ENCODE results near the gene DGLUCY.
"Not testable (repeated sequence)": the region's sequence is repeated elsewhere in the genome, so short reads cannot be mapped to it uniquely, and the experiment has no call there.

DGLUCY gene

DNA sequence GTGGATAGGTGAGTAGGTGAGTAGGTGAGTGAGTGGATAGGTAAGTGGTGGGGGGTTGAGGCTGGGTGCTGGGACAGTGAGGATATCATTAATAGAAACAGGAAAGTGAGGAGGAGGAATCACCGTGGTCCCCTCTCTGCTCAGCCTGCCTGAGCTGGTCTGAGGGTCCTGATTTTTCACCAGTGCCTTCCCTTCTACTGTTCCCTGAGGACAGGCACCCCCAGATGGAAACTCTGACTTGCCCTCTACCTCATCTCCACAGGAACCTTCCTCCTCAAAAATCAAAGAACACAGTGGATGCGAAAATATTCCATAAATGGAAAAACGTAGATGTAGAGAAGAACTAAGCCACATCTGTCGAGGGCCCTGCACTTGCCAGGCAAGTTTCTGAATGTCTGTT lies 128.8 kb downstream of the DGLUCY start:
- DNase-seq: no peak

DNA sequence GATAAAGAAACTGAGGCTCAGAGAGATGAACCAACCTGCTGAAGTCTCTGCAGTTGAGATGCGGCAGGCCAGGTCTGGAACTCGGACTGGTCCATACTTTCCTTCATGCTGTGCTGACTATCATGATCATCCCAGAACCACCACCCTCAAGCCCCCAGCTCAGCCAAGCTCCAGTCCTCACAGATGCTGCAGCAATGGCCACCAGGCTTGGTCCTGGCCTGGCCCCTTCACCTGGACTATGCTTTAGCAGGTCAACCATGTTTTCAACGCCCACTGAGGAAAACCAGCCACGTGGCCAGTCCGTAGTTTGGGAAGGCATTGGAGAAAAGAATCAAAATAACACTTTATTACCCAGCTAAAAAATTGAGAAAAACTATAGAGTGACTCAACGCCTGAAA lies 129.2 kb downstream of the DGLUCY start:
- DNase-seq: no peak

DNA sequence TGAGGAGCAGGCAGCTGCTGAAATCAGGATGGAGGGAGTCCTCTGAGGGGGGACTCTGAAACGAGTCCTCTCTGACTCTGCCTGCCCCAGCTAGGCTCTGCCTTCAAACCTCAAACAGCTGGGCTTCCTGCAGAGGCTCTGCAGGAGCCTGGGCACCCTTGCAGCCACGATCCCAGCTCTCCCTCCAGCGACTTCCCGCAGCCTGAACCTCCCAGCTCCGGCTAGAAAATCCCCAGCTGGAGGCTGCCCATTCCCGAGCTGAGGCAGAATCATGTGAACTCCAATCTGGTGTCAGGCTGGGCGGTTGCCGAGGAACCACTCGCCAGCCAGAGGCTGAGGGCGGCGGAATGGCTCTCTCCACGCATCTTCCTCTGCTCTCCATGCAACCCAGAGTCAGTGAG lies 130.6 kb downstream of the DGLUCY start, which contains the start of gene GPR68:
TSS of gene GPR68 (minus strand) at position 204 of the 401 bp plus-strand sequence. CDS start 9,654 bp downstream, outside the sequence.
- peak; percentile 62 for DNase-seq

DNA sequence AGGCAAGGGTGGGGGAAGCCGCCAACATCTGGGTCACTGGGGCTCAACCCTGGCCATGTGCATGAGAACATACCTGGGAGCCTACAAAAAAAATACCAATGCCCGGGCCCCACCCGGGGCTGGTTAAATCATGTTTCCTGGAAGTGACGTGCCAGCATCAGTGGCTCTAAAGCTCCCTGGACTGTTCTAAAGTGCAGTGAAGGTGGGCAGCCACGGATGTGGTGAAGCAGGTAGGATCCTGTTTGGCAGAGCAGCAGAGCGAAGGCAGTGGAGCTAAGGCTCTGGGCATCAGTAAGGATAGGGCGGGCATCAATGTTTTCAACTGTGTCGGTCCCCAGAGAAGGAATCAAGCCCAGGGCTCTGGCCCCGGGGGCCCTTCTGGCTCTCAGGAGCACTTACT lies 131.2 kb downstream of the DGLUCY start:
- no peak for DNase-seq

DNA sequence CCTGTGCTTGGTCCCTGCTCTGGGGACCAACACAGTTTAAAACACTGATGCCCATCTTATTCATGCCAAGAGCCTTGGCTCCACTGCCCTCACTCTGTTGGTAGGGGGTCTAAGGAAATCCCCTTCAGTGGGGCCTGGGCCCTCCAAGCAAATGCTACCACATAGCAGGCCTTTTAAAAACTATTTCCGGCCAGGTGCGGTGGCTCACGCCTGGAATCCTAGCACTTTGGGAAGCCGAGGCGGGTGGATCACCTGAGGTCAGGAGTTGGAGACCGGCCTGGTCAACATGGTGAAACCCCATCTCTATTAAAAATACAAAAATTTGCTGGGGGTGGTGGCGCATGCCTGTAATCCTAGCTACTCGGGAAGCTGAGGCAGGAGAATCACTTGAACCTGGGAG lies 131.7 kb downstream of the DGLUCY start:
- DNase-seq: not testable (repeated sequence)

DNA sequence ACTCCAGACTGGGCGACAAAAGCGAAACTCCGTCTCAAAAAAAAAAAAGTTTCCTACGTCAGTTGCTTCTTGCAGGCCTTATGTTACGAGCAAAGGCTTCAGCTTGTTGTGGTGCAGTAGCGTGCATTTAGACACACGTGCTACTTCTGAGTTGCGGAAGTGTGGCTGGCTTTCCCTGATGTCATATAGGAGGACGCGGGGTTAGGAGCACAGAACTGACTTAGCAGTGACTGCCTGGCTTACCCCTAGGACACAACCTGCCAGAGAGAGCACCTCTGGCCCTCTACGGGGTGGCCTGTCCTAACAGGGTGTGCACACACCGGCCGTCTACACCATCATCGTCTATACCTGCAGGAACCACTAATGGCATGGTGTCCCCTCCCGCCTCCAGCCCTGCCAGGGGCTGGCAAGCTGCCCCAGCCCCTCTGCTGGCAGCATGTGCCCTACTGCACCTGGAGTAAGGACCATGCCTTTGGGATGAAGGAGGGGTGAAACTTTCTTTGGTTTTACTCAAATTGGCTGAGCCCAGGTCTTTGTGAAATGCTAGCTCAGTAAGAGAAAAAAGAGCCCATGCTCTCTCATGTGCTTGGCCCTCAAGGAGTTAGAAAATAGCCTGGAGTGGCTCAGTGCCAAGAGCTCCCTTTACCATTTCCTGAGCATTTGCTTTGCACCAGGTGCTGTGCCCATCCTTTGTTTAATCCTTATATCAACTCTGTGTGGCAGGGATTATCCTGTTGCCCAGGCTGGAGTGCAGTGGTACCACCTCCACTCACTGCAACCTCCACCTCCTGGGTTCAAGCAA lies 132.4 kb downstream of the DGLUCY start:
- peak; percentile 19 for DNase-seq

DNA sequence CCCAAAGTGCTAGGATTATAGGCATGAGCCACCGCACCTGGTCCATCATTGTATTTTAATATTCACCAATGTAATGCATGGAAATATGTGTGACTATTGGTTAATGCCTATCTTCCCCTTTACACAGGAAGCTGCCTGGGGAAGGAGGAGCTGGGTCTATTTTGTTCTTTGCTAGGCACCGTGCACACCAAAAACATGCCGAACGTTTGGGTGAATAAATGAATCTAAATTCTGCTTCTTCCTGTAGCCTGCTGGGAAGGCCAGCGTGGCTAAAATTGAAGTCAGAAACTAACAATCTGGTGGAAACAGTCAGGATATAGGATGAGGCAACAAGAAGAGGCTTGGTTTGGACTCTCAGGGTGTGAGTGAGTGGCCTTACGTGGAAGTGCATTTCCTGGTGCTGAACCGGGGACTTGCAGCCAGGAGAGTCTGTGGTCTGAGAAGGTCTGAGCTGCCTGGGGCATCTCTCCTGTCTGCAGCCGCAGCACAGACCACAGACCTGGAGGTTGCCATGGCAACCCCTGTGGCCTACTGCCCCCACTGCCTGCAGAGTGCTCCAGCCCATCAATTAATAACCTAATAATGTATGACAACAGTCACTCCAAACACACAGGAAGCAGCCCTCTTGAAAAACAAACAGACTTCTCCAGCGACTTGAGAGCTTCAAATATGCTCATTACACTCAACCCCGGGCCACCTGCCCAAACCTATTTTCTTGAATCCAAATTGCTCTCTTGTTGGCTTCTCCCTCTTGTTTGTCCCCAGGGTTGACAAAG lies 136.2 kb downstream of the DGLUCY start:
- DNase-seq: peak; percentile 95

DNA sequence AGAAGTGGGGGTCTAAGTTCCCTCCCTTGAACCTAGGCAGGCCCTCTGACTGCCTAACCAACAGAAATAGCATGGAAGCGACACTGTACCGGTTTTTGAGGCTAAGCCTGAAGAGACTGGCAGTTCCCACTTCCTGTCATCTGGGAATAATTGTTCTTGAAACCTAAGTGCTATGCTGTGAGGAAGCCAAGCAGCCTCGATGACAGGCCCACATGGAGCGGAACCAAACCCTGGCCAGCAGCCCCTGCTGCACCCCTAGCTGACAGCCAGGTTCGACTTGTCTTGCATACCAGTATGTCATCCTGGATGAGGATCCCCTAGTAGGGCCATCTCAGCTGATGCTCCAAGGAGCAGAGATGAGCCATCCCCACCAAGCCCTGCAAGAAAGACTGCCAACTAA lies 137.0 kb downstream of the DGLUCY start:
- DNase-seq: peak; percentile 11

DNA sequence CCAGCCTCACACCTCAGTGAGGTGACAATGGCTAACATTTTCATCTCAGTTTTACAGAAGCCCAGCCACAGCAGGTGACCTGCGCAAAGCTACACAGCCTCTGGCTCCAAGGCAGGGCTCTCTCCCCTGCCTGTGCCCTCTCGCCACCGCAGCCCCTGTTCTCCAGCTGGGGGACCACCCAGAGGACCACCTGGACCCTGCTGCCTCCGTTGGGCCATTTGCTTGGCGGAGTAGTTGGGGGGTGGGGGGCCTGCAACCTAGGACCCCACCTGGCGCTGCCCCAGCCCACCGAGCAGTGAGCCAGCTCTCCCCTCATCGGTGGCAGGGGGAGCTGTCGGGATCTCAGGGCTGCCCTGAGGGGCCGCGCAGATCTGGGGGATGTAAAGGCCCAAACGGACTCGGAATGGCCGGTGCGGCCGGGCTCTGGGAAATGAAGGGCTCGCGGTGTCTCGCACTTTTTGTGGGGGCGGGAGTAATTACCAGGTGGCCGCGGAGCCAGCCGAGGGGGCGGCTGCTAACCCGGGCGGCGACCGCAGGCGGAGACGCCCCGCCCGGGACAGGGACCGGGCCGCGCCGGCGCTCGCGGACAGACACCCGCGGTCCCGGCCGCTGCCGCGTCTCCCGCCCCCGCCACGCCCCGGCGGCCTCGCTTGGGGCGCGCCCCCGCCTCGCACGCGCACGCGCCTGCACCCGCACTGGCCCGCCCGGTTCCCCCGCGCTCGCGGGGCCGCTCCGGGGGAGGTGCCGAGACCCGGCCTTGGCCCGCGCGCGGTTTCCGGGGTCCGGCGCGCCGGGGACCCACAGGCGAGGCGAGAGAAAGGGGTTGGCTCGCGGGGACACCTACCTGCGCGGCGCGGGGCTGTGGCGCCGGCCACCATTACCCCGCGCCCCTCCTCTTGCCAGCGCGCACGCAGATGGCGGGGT lies 139.3 kb downstream of the DGLUCY start:
- DNase-seq: peak; percentile 33

DNA sequence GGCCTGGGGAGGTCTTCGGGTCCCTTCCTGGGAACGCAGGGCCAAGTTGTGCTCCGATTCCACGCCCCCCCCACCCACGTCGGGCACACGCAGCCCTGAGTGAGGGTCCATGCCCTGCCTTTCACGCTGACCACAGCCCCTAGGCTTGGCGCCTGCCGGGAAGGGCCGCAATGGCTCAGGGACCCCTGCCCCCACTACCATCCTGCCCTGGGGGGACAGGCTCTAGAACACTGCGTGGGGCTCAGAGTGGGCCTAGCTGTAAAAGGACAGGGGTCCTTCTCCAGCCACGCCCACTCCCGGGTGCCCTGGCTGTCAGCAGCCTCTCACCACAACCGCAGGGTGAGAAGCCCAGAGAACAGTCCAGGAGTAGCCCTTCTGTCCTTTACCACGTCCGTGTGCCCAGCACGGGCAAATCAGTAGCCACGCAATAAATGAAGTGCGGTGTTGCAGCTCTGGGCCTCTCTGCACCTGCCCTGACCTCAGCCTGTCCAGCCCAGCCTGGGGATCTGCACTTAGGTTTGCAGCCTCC lies 140.0 kb downstream of the DGLUCY start:
- DNase-seq: no peak

DNA sequence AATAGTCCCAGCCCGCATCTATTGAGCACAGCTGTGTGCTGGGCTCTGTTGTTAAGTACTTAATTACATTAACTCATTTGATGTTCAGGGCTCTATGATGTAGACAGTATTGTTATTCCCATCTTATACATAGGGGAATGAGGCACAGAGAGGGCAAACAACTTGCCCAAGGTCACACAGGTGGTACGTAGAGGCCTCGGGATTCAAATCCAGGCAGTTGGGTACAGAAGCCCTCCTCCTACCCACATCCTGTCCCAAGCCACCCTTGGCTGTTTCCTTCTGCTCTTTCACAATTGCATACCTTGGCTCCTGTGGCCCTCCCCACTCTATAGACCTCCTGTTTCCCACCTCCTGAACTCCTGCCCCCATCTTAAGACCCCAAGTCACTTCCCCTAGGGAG lies 140.6 kb downstream of the DGLUCY start:
- no peak for DNase-seq

DNA sequence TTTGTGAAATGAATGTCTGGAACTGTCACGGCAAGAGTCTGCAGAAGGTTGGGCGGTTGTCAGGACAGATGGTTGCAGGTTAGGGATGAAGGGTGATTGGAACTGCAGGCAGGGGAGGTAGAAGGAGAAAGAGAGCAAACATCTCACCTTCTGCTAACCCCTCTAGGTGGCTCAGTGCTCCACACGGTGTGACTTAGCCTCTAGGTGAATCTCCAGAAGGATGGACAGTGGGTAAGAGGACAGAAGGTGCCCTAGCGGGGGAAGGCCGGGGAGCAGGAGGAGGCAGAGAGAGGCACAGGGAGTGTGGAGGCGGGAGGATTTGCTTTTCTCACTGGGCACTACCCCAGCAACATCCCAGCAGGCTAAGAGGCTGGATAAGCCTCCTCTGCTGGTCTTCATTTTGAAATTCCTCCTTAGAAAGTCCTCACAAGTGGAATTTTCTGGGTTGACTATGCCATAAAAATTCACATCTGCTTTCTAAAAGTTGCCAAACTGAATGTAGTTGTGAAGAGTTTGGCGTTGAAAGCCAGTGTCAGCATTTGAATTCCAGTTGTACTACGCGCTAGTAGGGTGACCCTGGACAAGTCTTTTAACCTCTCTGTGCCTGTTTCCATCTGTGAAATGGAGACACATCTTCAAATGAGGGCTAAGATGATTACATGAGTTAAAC lies 141.3 kb downstream of the DGLUCY start:
- DNase-seq: no peak

DNA sequence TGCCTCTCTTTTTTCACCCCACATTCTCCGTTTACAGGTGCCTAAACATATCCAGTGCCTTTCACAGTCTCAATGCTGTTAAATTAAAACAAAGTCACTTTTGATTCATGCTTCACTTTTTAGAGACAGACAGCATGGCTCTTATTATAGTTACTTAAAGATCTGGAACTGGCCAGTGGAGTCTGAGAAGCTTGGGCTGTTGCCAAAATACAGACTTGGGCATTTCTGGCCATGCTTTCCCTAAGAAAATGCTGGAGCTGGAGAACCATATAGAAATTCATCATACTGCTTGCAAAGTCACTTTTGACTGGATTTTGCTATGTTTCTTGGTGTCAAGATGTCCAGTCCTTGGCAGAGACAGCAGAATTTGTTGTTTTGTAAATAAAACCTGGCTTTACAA lies 142.8 kb downstream of the DGLUCY start:
- DNase-seq: no peak

DNA sequence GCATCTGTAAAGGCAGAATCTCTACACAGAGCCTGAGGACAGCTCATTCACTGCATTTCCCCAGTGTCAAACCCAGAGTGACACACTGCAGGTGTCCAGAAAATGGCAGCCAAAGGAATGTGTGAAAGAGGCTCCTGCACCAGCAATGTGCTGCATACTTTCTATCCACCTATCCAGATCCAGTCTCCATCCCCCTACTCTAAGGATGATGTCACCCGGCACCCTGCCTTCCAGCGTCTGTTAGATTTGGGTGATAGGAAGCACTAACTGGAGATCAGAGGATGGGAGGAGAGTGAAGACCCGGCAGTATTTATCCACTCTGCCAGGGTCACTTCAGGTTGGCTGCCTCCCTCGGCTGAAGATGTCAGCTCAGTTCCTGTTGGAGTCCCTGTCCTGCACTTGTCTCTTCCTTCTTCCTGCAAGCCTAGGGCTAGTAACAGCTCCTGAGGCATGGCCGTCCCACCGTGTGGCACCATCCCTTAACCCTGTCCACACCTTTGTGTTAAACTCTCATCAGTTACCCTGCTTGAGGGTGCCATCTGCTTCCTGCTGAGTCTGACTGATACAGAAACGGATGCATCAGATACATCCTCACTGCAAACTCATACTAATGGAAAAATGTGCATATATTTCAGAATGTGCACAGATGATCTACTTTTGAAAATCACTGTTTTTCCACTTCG lies 143.6 kb downstream of the DGLUCY start:
- DNase-seq: no peak

DNA sequence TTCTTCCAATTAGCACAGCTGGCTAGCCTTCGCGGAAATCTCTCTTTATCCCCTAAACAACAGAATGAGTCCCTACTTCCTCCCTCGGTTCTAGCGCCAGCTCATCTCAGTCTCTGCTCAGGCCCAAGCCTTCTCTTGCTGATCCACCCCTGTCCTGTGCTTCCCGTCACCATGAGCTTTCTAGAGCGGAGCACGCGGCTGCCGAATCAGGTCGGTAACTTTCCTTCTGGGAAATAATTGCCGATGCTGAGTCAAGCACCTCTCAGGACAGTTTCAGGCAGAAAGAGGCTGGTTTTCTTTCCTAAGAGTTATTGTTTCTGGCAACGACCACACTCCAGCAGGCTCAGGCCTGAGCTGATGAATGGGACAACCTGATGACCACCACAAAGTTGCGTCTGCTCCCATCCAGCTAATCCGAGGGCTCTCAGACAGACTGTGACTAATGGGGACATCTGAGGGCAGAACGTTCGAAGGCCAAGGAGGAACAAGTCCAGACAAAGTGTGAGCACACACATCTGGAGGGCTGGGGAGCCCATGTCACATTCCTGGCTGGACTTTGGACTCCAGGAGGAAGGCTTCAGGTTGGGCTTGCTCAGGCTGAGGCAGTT lies 144.2 kb downstream of the DGLUCY start:
- DNase-seq: no peak

DNA sequence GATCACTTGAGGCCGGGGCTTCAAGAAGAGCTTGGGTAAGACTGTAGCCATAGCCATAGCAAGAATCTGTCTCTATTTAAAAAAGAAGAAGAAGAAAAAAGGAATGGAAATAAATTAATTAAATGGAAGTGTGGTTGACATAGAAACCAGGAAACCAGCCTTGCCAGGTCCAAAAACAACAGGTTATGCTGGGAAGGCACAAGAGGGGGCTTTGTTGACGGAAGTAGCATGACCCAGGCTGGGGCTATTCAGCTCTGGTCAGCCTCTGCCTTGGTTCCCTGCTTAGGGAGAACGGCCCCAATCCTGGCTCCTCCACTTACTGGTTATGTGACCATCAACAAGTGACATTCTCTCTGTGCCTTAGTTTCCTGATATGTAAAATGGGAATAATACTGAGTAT lies 145.0 kb downstream of the DGLUCY start:
- DNase-seq: no peak

DNA sequence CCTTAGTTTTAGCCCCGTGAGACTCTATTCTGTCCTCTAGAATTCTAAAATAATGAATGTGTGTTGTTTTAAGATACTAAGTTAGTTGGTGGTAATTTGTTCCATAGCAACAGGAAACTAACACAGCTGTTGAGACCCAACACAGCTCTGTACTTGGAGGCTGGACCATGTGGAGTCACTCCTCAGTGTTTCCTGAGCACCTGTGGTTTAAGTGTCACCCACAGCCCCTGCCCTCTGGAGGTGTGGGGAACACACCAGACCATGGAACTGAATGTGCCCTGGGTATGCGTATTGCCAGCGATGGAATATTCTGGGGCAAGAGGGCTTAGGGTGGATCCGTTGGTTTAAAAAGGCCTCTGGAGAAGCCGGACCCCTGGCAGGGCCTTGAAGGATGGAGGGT lies 147.2 kb downstream of the DGLUCY start:
- DNase-seq: no peak

DNA sequence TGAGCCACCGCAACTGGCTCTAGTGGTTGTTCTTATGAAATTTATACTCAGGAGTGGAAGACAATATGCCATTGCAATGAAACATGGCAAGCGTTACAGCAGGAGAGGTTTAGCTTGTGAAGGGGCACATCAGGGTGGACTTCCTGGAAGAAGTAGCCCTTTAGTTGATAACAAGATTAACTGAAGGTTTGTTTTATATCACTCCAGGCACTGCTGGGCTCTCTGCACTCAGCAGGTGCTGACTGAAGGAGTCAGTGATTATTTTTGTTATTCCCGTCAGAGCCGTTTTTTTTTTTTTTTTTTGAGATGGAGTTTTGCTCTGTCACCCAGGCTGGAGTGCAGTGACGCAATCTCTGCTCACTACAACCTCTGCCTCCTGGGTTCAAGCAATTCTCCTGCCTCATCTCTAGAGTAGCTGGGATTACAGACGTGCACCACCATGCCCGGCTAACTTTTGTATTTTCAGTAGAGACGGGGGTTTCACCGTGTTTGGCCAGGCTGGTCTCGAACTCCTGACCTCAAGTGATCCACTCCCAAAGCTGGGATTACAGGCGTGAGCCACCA lies 148.2 kb downstream of the DGLUCY start:
- DNase-seq: no peak

DNA sequence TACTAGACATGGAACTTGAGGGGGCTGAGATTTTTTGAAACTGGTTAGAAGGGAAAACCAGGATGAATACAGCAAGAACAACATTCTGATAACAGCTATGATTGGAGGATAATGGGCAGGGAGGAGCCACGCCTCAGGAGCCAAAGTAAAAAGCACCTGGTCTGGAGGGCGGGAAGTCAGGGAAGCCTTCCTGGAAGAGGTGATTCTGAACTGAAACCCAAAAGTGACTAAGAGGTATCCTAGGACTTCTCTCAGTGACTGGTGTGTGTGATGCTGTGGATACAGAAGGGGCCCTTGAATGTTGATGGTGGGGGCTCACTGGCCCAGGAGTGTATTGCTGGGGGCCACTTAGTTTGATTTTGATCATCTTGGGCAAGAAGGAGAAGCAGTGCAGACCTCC lies 149.5 kb downstream of the DGLUCY start:
- no peak for DNase-seq
